Measurements from ENCODE around the gene CACNA1I. TPM values are rescaled to one million over a fixed set of nuclear protein-coding genes. Genes with fewer than 3 reads are reported as not detected.

CACNA1I gene
- total RNA-seq, 3 donors from 2014 or later = 0.19 to 0.41 (median 0.20) TPM

- Histone ChIP-seq H3K36me3 (ENCODE audit: low read depth) (no peaks in the 10 kb centered on the region), H3K4me3 (no peak overlapping the region), H3K4me1 (ENCODE audit: low read depth) (peaks cover 5% of the 10 kb centered on the region), H3K9me3 (no peaks in the 10 kb centered on the region)
- intact Hi-C loops (cut with DNase I, micrococcal nuclease) = no loop called here
- TF ChIP-seq, protein P1, sequence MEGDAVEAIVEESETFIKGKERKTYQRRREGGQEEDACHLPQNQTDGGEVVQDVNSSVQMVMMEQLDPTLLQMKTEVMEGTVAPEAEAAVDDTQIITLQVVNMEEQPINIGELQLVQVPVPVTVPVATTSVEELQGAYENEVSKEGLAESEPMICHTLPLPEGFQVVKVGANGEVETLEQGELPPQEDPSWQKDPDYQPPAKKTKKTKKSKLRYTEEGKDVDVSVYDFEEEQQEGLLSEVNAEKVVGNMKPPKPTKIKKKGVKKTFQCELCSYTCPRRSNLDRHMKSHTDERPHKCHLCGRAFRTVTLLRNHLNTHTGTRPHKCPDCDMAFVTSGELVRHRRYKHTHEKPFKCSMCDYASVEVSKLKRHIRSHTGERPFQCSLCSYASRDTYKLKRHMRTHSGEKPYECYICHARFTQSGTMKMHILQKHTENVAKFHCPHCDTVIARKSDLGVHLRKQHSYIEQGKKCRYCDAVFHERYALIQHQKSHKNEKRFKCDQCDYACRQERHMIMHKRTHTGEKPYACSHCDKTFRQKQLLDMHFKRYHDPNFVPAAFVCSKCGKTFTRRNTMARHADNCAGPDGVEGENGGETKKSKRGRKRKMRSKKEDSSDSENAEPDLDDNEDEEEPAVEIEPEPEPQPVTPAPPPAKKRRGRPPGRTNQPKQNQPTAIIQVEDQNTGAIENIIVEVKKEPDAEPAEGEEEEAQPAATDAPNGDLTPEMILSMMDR (IDR thresholded peaks at IDR 0.05) = no peak
- DNase-seq (no peak), ATAC-seq (no peak)
Observed at GRCh38 chr22:39597236-39597869, 26.8 kb downstream of the CACNA1I start.

- TF ChIP-seq, protein P1 (IDR thresholded peaks at IDR 0.05) = no peak
- Histone ChIP-seq H3K4me1 (ENCODE audit: low read depth) (peaks cover 5% of the 10 kb centered on the region), H3K9me3 (peaks cover 2% of the 10 kb centered on the region), H3K4me3 (no peak overlapping the region), H3K36me3 (ENCODE audit: low read depth) (no peaks in the 10 kb centered on the region)
- ATAC-seq (peak; percentile 98), DNase-seq (peak; percentile 90 to 94 (median 93))
- intact Hi-C loops (cut with DNase I, micrococcal nuclease) = no loop called here
Observed at GRCh38 chr22:39598017-39598965, 27.7 kb downstream of the CACNA1I start.

- DNase-seq (no peak), ATAC-seq (no peak)
- intact Hi-C loops (cut with DNase I, micrococcal nuclease) = no loop called here
- H3K4me3 ChIP-seq = no peak overlapping the region
- peaks cover 5% of the 10 kb centered on the region for H3K4me1 ChIP-seq (ENCODE audit: low read depth)
- H3K36me3 ChIP-seq (ENCODE audit: low read depth) = no peaks in the 10 kb centered on the region
- H3K9me3 ChIP-seq = peaks cover 4% of the 10 kb centered on the region
- TF ChIP-seq, protein P1 (IDR thresholded peaks at IDR 0.05) = no peak
Observed at GRCh38 chr22:39600491-39601179, 30.1 kb downstream of the CACNA1I start.

- no peak for ATAC-seq
- DNase-seq = no peak
- intact Hi-C loops (cut with DNase I, micrococcal nuclease) = no loop called here
- no peak overlapping the region for H3K4me3 ChIP-seq
- TF ChIP-seq, protein P1 (IDR thresholded peaks at IDR 0.05) = no peak
- peaks cover 4% of the 10 kb centered on the region for H3K9me3 ChIP-seq
- H3K4me1 ChIP-seq (ENCODE audit: low read depth) = peaks cover 5% of the 10 kb centered on the region
- no peaks in the 10 kb centered on the region for H3K36me3 ChIP-seq (ENCODE audit: low read depth)
Observed at GRCh38 chr22:39601180-39601535, 30.6 kb downstream of the CACNA1I start.

- TF ChIP-seq, protein P1 (IDR thresholded peaks at IDR 0.05) = no peak
- DNase-seq (no peak), ATAC-seq (no peak)
- Histone ChIP-seq H3K36me3 (ENCODE audit: low read depth) (no peaks in the 10 kb centered on the region), H3K4me3 (no peak overlapping the region), H3K9me3 (peaks cover 4% of the 10 kb centered on the region), H3K4me1 (ENCODE audit: low read depth) (peaks cover 4% of the 10 kb centered on the region)
- intact Hi-C loops (cut with DNase I, micrococcal nuclease) = no loop called here
Observed at GRCh38 chr22:39603345-39603744, 32.8 kb downstream of the CACNA1I start.

Measured in mucosa of descending colon (tissue), 3 donors.